Middle frontal gyrus (tissue), 1 donor: Measurements from ENCODE around the gene RGS6.

Experiments used
- DNase-seq: peaks from one replicate; pipeline ENCODE4 v3.0.0-alpha.2; 2015; ENCODE audit warnings: low spot score; ENCODE audit errors: extremely low spot score

Gene RGS6

GRCh38 chr14:71943695-71944018 lies 11.4 kb downstream of the RGS6 start:
- DNase-seq, result no peak

- DNase-seq, result no peak
These were observed 15.8 kb downstream of the RGS6 start for GRCh38 chr14:71947947-71948500.

GRCh38 chr14:71952381-71953363 lies 20.4 kb downstream of the RGS6 start:
- no peak for DNase-seq

- no peak for DNase-seq
These were observed 24.8 kb downstream of the RGS6 start for GRCh38 chr14:71956920-71957563.

- no peak for DNase-seq
These were observed 26.8 kb downstream of the RGS6 start for GRCh38 chr14:71959055-71959454.

- no peak for DNase-seq
These were observed 28.5 kb downstream of the RGS6 start for GRCh38 chr14:71960494-71961353.

- DNase-seq, result no peak
These were observed 29.7 kb downstream of the RGS6 start for GRCh38 chr14:71961972-71962371.

GRCh38 chr14:71964716-71965115 lies 32.5 kb downstream of the RGS6 start:
- no peak for DNase-seq

GRCh38 chr14:71966528-71966927 lies 34.3 kb downstream of the RGS6 start:
- DNase-seq, result no peak

GRCh38 chr14:71967704-71968103 lies 35.5 kb downstream of the RGS6 start:
- no peak for DNase-seq

GRCh38 chr14:71970272-71970671 lies 38.0 kb downstream of the RGS6 start:
- DNase-seq, result no peak

GRCh38 chr14:71985538-71986189 lies 53.4 kb downstream of the RGS6 start:
- DNase-seq, result no peak

GRCh38 chr14:71988476-71988875 lies 56.2 kb downstream of the RGS6 start:
- DNase-seq, result no peak

- DNase-seq, result no peak
These were observed 56.7 kb downstream of the RGS6 start for GRCh38 chr14:71988939-71989338.

GRCh38 chr14:71994416-71994815 lies 62.2 kb downstream of the RGS6 start:
- no peak for DNase-seq

- DNase-seq, result no peak
These were observed 63.5 kb downstream of the RGS6 start for GRCh38 chr14:71995741-71996140.

GRCh38 chr14:71996610-71997009 lies 64.4 kb downstream of the RGS6 start:
- no peak for DNase-seq

- DNase-seq, result no peak
These were observed 68.7 kb downstream of the RGS6 start for GRCh38 chr14:72000907-72001306.

GRCh38 chr14:72002731-72003130 lies 70.5 kb downstream of the RGS6 start:
- no peak for DNase-seq

- no peak for DNase-seq
These were observed 76.4 kb downstream of the RGS6 start for GRCh38 chr14:72008666-72009065.

- DNase-seq, result no peak
These were observed 78.2 kb downstream of the RGS6 start for GRCh38 chr14:72010474-72010873.
